T follicular helper cell (primary cell): ENCODE data around the gene KLK2.

Experiments used
- DNase-seq: peaks from one replicate; pipeline ENCODE4 v3.0.0-alpha.2; 2020; ENCODE audit warnings: low read depth
- total RNA-seq, 2 experiments: gene quantifications; one replicate each; lab custom pipeline; 2026; lab: John Stamatoyannopoulos, UW

Gene KLK2
- 0 reads per million in 2 experiments for total RNA-seq

DNA sequence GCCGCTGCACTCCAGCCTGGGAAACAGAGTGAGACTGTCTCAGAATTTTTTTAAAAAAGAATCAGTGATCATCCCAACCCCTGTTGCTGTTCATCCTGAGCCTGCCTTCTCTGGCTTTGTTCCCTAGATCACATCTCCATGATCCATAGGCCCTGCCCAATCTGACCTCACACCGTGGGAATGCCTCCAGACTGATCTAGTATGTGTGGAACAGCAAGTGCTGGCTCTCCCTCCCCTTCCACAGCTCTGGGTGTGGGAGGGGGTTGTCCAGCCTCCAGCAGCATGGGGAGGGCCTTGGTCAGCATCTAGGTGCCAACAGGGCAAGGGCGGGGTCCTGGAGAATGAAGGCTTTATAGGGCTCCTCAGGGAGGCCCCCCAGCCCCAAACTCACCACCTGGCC lies at the start of gene KLK2:
Gene KLK2, plus strand, starts transcription at position 384 of the 400 bp plus-strand sequence. CDS start 35 bp downstream, outside the sequence.
- no peak for DNase-seq

DNA sequence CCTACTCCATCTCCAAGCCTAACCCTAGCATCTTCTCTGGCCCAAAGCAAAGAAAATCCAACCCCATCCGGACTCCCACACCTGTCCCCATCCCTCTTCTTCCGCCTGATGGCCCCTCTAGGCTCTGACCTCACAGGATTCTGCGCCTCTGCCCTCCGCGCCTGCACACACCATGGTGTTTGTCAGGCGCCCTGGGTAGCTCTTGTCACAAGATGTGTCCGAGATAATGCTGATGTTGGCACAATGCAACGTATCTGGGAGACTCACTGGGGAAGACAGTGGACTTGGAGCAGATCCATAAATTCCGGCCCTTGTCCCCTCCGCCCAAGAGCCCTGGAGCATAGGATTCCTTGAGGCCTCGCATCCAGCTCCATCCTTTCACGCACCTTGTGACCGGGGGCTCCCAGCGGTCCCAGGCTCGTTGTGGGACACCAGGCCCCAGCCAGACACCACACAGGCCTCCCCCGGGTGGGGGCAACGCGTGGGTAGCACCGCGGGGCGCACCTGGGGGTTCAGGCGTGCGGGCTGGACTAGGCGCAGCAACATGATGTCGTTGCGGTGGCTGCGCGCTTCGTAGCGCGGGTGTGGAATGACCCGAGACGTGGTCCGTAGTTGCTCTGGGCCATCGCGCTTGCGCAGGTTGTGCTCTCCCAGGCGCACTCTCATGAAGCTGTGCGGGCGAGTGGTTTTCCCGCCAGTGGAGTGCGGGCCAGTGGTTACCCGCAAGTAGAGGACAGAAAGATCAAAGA lies 46.6 kb upstream of the KLK2 start:
- DNase-seq: no peak

DNA sequence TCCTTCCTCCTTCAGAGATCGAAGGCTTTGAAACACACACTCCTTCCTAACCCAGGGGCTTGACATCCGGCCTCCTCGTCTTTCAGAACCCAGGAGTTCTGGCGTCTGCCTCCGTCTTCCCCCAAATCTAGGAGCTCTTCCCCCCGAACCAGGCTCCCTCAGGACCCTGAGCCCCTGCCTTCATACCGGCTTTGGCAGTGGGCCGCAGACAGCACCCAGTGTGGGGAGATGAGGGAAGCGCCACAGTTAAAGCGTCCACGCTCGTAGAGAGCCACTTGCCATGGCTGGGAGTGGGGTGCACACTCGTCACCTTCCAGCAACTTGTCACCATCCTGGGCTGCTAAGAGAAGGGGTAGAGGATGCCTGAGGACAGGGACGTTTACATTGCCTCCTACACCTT lies 45.8 kb upstream of the KLK2 start:
- no peak for DNase-seq

DNA sequence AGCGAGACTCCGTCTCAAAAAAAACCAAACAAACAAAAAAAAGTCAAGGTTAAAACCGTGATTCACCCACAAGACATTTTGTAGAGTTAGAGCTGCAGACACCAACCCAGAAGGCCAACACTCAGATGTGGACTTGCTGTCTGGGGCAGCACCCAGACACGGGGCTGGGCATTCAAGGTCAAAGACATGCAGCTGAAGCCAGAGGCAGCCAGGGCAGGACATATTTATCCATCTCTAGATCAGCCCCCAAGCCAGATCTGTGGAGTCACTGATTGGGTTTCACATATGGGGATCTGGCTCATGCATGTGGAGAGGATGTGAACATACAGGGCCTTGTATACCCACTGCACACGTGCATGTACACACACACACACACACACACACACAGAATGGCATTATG lies 43.4 kb upstream of the KLK2 start:
- DNase-seq: no peak

DNA sequence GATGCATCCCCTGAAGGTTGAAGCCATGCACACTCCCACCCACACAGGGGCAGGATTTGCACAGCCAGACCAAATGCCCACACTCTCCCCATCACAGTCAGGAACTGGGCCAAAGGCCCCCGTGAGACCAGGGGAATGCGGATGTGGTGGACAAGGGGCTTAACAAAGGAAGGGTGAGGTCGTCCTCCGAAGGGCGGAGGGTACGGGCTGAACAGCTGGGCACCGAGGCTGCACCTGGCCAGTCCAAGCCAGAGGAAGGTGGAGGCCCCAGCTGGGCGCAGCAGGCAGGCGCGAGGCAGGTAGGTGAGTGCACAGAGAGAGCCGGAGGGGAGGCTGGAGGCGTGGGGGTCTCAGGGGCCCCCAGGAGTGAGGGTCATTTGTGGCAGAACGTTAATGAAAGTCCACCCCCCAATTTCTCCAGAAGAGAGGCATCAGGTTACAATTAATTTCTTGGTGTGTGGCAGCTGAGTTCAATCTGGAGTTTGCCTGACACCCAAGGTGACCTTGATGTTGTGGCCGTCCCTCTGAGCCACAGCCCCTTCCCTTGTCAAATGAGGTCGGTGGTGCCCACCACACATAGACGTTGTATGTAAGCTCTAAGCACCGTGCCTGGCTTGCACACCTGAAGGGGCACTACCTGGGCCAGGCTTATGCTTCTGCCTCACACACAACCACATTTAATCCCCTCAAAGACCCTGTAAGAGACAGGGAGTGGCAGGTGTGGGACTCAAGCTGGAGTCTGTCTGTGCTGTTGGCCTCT lies 42.8 kb upstream of the KLK2 start:
- no peak for DNase-seq

DNA sequence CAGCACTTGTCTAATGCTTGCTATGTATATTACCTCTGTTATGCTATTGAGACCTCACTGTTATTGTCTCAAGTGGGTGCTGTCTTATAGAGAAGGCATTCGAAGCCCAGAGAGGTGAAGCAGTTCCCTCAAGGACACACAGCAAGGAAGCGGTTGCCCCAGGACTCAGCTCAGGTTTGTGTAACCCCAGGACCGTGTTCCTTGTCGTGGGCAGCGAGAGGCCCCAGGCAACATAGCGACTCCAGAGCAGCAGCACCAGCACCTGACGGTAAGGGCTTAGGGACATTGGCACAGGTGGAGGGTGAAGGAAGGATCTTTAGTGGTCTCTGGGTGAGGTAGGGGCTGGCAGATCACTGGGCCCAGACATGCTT lies 42.2 kb upstream of the KLK2 start:
- DNase-seq: no peak

DNA sequence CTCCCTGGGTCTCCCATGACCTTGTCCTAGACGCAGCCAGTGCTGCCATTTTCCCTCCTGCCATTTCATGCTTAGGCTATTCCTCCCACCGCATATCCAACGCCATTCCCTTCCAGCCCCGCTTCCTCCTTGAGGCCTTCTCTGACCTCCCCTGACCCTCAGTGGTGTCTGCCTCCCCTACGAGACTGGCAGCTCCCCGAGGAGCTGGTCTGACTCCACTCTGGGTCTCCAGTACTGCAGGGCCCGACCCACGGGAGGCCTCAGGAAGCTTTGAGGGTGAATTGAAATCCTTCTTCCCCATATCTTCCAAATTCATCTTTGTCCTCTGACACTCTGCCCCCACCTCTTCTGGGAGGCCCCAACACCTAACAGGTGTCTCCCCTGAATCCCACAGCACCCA lies 40.6 kb upstream of the KLK2 start:
- DNase-seq: no peak

DNA sequence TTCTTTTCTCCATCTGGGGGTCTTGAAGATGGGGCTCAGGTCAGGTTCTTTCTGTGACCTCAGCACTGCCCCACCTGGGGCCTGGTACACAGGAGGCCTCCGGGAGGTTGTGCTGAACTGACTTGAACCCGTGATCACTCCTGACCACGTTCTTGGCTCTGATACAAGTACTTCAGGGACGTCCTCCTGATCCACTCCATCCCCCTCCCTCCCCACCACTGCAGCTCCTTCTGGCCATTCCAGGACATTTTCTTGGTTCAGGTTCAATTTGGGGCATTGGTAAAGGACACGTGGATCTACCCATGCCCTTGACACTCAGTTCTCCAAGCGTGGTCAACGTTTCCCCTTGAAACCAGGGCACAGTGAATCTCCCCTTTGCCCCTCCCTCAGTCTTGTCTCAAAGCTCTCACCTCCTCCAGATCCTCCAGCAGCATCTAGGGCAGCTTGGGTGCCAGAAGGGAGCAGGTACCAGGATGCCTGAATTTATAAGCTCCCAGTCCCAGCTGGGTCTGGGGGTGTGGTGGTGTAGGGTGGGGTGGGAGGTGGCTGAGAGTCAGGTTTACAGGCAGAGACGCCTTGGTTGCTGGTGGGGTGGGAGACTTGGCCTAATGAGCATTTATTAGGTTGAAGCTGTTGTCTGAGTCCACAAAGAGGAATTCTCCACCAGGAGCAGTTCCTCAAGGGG lies 40.0 kb upstream of the KLK2 start, which contains the start of gene KLK15:
Gene KLK15, minus strand, starts transcription at position 458 of the 685 bp plus-strand sequence. CDS start 2,082 bp downstream, outside the sequence.
- no peak for DNase-seq

DNA sequence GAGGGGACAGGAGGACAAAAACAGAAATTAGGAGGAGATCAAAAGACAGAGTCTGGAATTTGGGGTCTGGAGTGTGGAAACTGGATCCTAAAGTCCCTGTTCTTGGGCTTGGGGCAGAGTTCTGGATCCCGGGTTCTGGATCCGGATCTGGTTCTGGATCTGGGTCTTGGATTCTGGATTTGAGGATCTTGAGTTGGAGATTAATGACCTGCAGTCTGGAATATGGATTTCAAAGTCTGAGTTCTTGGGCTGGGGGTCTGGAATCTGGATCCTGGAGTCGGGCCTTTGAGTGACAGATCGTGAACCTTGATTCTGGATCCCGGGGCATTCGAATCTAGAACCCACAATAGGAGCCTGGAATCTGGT lies 39.5 kb upstream of the KLK2 start:
- DNase-seq: no peak

DNA sequence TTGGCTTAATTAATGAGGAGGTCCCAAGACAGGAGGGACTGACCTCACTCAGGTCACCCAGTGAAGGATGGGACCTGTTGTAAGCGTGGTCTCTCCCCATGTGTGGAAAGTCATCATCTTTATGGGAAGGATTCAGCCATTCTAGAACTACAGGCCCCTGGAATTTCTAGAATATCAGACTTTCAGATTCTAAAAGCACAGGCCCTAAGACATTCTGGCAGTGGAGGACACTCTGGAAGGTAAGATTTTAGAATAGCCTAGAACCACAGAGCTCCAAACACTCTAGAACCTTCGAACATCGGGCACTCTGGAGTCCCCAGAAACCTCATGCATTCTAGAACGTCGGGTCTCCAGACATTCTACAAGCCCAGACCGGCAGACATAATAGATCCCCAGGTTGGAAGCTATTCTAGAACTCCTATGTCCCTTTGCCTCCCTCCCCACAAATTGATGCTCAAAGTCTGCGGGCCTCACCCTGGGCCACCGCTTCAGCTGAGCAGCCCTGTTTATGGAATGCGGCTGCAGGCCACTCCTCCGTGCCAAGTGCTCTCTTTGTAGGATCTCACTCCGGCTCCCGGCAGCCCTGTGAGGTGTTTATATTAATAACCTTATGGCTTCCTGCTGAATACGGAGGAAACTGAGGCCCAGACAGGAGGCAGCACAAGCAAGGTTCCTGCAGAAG lies 38.0 kb upstream of the KLK2 start:
- DNase-seq: no peak

DNA sequence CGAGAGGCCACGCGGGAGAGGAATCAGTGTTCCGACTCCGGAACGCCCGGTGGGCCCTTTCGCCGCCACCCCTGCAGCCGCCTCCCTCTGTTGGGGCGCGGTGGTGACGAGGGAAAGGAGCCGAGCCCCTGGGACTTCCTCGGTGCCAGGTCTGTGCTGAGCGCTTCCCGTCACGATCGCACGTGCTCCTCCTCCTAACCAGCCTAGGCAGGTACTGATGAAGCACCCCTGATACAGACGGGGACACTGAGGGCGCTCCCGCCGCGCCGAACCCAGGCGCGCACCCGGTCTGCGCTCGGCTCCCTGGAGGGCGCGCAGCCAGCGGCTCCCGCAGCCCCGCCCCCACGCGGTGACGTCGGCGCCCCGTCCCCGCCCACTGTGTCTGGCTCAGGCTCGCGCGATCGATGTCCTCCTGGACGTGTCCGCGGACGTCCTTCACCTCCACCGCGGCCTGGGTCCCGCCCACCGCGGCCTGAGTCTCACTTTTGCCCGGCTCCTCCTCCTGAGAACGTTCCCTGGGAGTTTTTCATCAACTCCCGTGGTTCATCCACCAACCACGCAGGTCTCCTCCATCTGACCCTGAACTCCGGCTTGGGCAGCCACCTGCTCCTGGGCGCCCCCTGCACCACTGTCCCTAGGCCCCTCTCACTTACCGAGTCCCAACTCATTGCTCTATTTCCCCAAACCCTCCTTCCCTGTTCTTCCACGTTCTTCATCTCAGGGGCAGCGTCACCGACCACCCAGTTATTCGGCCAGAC lies 37.3 kb upstream of the KLK2 start:
- peak; percentile 40 for DNase-seq

DNA sequence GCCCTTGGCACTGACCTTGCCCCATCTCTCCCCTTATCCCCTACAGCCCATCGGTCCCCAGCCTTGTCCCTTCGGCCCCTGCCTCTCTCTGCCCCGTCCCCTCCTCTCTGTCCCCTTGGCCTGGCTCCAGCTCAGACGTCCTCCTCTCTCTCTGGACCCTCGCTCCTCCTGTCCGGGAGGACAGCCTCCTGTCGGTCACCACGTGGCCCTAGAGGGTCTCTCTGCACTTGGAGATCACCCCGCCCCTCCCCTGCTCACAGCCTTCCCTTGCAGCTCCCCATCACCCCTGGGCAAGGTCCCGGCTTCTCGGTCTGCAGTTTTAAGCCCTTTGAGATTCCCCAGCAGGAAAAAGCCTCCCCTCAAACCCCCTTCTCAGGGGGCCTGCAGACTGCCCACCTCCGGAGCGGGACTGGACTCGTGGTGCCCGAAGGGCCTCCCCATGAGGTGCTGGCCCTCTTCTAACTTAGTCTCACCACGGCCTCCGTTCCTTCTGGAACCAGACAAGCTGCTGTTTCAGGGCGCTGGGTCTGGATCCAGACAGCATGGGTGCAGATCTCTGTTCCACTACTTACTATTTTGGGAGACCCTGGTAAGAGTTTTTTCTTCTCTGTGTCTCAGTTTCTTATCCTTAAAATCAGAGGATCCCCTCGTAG lies 36.6 kb upstream of the KLK2 start:
- DNase-seq: no peak

DNA sequence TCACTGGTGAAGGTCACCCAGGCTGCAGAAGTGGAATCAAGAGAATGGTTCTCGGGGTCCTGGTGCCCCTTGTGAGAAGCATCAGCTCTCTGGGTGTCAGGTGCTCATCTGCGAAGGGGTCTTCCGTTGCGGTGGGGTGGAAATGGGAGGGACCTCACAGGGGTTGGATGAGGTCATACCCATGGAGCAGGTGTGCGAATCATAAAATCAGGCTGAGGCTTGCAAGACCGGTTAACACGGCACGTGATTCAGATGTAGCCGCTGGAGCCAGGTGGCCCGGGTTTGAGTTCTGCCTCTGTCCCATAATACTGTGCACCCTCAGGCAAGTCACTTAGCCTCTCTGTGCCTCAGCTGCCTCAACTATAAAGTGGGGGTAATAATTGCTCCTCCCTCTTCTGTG lies 35.9 kb upstream of the KLK2 start:
- DNase-seq: no peak

DNA sequence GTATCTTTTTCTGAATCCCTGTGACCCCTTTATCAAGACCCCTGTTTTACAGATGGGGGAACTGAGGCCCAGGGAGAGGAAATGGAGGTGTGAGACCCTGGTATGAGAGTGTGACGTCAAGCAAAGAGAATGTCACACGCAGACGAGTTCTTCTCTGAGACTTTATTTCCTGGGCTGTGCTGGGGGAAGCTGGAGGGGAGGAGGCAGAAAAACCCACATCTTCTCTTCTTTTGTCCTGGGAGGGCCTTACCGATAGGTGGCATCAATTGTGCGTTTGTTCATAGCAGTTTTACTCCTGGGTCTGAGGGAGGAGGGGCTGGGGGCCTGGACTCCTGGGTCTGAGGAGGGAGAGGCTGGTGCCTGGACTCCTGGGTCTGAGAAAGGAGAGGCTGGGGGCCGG lies 35.0 kb upstream of the KLK2 start:
- no peak for DNase-seq

DNA sequence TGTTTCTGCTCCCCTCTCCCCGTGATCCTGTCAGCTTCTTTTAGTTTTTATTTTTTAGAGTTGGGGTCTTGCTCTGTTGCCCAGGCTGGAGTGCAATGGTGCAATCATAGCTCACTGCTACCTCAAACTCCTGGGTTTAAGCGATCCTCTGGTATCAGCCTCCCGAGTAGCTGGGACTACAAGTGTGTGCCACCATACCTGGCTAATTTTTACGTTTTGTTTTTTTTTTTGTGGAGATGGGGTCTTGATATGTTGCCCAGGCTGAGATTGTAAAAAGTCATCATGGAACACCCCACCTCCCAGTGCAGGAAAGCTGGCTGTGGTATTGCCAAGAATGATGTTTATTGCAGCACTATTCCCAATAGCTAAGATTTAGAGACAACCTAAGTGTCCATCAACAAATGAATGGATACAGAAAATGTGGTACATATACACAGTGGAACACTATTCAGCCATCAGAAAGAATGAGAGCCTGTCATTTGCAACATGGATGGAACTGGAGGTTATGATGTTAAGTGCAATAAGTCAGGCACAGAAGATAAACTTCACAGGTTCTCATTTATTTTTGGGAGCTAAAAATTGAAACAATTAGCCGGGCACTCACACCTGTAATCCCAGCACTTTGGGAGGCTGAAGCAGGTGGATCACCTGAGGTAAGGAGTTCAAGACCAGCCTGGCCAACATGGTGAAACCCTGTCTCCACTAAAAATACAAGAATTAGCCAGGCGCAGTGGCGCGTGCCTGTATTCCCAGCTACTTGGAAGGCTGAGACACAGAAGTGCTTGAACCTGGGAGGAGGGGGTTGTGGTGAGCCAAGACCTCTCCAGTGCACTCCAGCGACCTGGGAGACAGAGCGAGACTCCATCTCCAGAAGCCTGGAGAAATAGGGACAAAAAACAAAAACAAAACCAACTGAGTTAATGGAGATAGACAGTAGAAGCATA lies 33.3 kb upstream of the KLK2 start:
- DNase-seq: no peak

DNA sequence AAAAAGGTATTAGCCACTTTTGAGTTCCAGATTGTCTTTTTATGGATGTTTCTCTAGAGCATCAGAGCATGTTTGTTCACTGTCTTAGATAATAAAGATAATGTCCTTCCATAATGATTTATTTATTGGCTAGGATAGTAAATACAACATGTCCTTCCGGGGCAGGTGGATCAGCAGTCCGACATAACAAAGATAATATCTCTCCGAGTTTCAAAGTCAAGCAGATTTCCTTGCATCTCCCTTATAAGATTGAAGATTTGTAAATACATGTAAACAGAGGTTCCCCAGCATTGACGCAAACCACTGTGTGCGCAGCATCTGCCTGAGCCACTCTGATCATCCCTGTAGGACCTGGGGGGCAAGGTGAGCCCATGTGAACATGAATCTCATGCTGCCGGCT lies 31.1 kb upstream of the KLK2 start:
- DNase-seq: no peak

DNA sequence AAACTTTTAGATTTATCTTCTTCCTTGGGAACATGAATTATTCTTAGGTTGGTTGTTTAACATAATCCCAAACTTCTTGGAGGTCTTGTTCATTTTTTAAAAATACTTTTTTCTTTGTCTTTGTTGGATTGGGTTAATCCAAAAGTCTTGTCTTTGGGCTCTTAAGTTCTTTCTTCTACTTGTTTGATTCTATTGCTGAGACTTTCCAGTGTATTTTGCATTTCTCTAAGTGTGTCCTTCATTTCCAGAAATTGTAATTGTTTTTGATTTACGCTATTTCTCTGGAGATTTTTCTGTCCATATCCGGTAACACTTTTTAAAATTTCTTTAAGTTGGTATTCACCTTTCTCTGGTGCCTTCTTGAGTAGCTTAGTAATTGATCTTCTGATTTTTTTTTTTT lies 30.0 kb upstream of the KLK2 start:
- DNase-seq: no peak

DNA sequence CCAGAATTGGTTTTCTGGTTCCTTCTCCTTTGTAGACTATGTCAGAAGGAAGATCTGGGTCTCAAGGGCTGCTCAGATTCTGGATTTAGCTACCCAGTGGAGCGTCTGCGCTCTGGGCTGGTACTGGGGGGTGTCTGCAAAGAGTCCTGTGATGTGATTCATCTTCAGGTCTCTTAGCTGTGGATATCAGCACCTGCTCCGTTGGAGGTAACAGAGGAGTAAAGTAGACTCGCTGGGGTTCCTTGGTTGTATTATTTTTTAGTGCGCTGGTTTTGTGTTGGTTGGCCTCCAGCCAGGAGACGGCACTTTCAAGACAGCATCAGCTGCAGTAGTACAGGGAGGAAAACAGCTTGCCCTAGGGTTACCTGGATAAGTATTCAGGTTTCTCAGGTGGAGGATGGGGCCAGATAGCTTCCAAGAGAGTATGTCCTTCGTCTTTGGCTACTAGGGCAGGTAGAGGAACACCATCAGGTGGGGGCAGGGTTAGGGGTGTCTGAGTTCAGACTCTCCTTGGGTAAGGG lies 29.5 kb upstream of the KLK2 start:
- no peak for DNase-seq

DNA sequence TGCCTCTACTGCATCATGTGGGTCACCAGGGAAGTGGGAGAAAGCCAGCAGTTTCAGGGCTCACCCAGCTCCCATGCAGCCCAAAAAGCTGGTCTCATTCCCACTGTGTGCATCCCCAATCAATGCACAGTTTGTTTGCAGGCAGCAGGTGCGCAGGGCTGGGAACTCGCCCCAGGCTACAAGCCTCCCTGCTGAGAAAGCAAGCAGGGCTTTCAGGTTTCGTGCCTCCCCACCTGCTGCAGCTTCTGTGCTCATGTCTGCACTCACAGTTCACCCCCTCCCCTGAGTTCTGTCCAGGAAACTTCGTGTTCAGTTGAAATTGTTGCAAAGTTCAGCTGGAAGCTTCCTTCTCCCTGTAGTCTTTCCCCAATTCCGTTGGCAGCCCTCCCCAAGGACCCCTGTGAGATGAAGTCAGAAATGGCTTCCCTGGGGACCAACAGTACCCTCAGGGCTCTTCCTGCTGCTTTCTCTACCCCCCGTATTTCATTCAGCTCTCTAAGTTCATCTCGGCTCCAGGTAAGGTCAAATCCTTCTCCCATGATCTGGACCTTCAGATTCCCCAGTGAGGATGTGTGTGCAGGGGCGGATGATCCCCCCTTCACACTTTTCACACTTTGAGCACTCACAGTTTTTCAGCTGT lies 28.8 kb upstream of the KLK2 start:
- no peak for DNase-seq
